Measurements from ENCODE around the gene LHX3. TPM values are rescaled to one million over a fixed set of nuclear protein-coding genes. Genes with fewer than 3 reads are reported as not detected.

Gene LHX3
- total RNA-seq, 1 experiment from 2014 or later = not detected

- DNase-seq (ENCODE audit: low spot score) = no peak
- in situ Hi-C loops (cut with HindIII; ENCODE audit: low sequenced_read_pairs) = no loop called here
Observed at GRCh38 chr9:136198605-136199083, 6.3 kb downstream of the LHX3 start.

GRCh38 chr9:136197930-136198604 is 6.9 kb downstream of the LHX3 start:
- in situ Hi-C loops (cut with HindIII; ENCODE audit: low sequenced_read_pairs) = no loop called here
- no peak for DNase-seq (ENCODE audit: low spot score)

GRCh38 chr9:136197084-136197875 is 7.6 kb downstream of the LHX3 start:
- no peak for DNase-seq (ENCODE audit: low spot score)
- in situ Hi-C loops (cut with HindIII; ENCODE audit: low sequenced_read_pairs) = no loop called here

GRCh38 chr9:136196404-136197083 is 8.4 kb downstream of the LHX3 start:
- no peak for DNase-seq (ENCODE audit: low spot score)
- in situ Hi-C loops (cut with HindIII; ENCODE audit: low sequenced_read_pairs) = no loop called here

- in situ Hi-C loops (cut with HindIII; ENCODE audit: low sequenced_read_pairs) = no loop called here
- DNase-seq (ENCODE audit: low spot score) = no peak
Observed at GRCh38 chr9:136194540-136194939, 10.4 kb downstream of the LHX3 start.

GRCh38 chr9:136193891-136194279 is 11.0 kb downstream of the LHX3 start:
- no peak for DNase-seq (ENCODE audit: low spot score)
- in situ Hi-C loops (cut with HindIII; ENCODE audit: low sequenced_read_pairs) = no loop called here

GRCh38 chr9:136193127-136193890 is 11.6 kb downstream of the LHX3 start:
- in situ Hi-C loops (cut with HindIII; ENCODE audit: low sequenced_read_pairs) = no loop called here
- no peak for DNase-seq (ENCODE audit: low spot score)

- in situ Hi-C loops (cut with HindIII; ENCODE audit: low sequenced_read_pairs) = no loop called here
- no peak for DNase-seq (ENCODE audit: low spot score)
Observed at GRCh38 chr9:136192289-136193126, 12.4 kb downstream of the LHX3 start.

GRCh38 chr9:136191960-136192286 is 13.0 kb downstream of the LHX3 start:
- in situ Hi-C loops (cut with HindIII; ENCODE audit: low sequenced_read_pairs) = no loop called here
- no peak for DNase-seq (ENCODE audit: low spot score)

GRCh38 chr9:136191099-136191959 is 13.6 kb downstream of the LHX3 start:
- DNase-seq (ENCODE audit: low spot score) = no peak
- in situ Hi-C loops (cut with HindIII; ENCODE audit: low sequenced_read_pairs) = no loop called here

GRCh38 chr9:136190656-136191055 is 14.3 kb downstream of the LHX3 start:
- no peak for DNase-seq (ENCODE audit: low spot score)
- in situ Hi-C loops (cut with HindIII; ENCODE audit: low sequenced_read_pairs) = no loop called here

GRCh38 chr9:136190237-136190601 is 14.7 kb downstream of the LHX3 start:
- in situ Hi-C loops (cut with HindIII; ENCODE audit: low sequenced_read_pairs) = no loop called here
- no peak for DNase-seq (ENCODE audit: low spot score)

- in situ Hi-C loops (cut with HindIII; ENCODE audit: low sequenced_read_pairs) = no loop called here
Observed at GRCh38 chr9:136189394-136190236, 15.3 kb downstream of the LHX3 start.

GRCh38 chr9:136187683-136188586 is 17.0 kb downstream of the LHX3 start:
- in situ Hi-C loops (cut with HindIII; ENCODE audit: low sequenced_read_pairs) = no loop called here
- DNase-seq (ENCODE audit: low spot score) = no peak

More at GRCh38 chr9:136189394-136190236, 15.3 kb downstream of the LHX3 start:
- no peak for DNase-seq (ENCODE audit: low spot score)

GRCh38 chr9:136187197-136187596 is 17.7 kb downstream of the LHX3 start:
- in situ Hi-C loops (cut with HindIII; ENCODE audit: low sequenced_read_pairs) = no loop called here
- no peak for DNase-seq (ENCODE audit: low spot score)

GRCh38 chr9:136186386-136186785 is 18.5 kb downstream of the LHX3 start:
- in situ Hi-C loops (cut with HindIII; ENCODE audit: low sequenced_read_pairs) = no loop called here
- DNase-seq (ENCODE audit: low spot score) = no peak

All from G401 (cell line).